GM12873 (cell line): ENCODE data around the gene ARHGEF40.

Experiments used
- CTCF ChIP-seq: IDR thresholded peaks from 2 replicates; pipeline ENCODE4 v1.5.1; 2012; ENCODE audit warnings: low read depth, mild to moderate bottlenecking, moderate library complexity, low read length, control low read depth; ENCODE audit not compliant: insufficient read depth; ENCODE audit errors: missing control alignments

The ARHGEF40 gene

GRCh38 chr14:21073921-21074320 is 3.8 kb downstream of the ARHGEF40 start:
- no peak for TF ChIP-seq CTCF

- TF ChIP-seq CTCF = no peak
Observed at GRCh38 chr14:21074398-21075272, 4.5 kb downstream of the ARHGEF40 start.

GRCh38 chr14:21075719-21076437 is 5.8 kb downstream of the ARHGEF40 start:
- TF ChIP-seq CTCF = no peak

GRCh38 chr14:21077672-21078071 is 7.6 kb downstream of the ARHGEF40 start:
- TF ChIP-seq CTCF = no peak

- no peak for TF ChIP-seq CTCF
Observed at GRCh38 chr14:21078287-21078686, 8.2 kb downstream of the ARHGEF40 start.

GRCh38 chr14:21078726-21079125 is 8.6 kb downstream of the ARHGEF40 start:
- no peak for TF ChIP-seq CTCF

- no peak for TF ChIP-seq CTCF
Observed at GRCh38 chr14:21081521-21082142, 11.5 kb downstream of the ARHGEF40 start.
